Colon (tissue), 2 donors: Measurements from ENCODE around the gene MYL5.
"Not testable (repeated sequence)": the region's sequence is repeated elsewhere in the genome, so short reads cannot be mapped to it uniquely, and the experiment has no call there.

Source experiments
- FAIRE-seq: peaks from 2 replicates; lab custom pipeline; 2012; peaks lifted over from hg19 to GRCh38; lab: Jason Lieb, UNC
- donor health status: control.
- donor health status: control.

The MYL5 gene, protein sequence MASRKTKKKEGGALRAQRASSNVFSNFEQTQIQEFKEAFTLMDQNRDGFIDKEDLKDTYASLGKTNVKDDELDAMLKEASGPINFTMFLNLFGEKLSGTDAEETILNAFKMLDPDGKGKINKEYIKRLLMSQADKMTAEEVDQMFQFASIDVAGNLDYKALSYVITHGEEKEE

DNA sequence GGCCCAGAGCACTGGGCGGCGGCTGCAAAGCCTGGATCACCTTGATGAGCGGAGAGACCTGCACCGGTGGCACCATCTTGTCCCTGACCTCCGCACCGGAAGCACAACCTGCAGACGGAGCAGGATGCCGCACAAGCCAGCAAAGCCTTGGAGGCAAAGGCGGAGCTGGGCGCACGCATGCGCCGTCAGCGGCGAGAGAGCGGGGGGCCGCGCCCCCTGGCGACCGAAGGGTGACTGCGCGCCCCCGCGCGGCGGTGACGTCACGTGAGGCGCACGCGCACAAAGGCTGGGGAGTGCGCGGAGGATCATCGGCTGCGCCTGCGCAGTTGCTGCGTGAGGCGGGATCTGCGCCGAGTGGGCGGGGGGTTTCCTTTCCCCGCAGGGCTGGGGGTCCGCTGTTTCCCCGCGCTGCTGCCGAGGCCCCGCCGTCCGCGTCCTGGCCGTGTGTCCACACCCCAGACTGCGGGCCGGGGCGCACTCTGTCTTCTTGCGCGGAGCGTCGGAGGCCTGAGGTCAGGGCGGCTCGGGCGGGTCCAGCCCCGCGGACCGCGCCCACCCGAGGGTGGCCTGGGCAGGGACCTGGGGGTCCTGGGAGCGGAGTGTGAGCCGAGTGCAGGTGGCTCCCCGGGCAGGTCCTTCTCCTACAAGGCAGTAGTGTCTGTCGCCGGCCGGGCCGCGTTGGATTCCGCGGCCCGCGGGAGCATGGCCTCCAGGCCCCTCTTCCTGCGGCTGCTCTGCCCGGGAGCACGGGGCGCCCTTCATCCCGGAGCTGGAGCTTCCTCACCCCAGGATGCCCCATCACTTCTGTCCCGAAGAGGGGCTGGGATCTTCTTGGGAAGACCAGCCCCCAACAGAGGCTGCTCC, at the start of gene MYL5, which contains the start of gene ATP5ME:
Gene MYL5 (plus strand): TSS at position 371 of the 864 bp plus-strand sequence. CDS start 3,485 bp downstream, outside the sequence.
Gene ATP5ME (minus strand): TSS at position 105 of the 864 bp plus-strand sequence. CDS start 29 bp downstream, at position 76.
- no peak for FAIRE-seq

DNA sequence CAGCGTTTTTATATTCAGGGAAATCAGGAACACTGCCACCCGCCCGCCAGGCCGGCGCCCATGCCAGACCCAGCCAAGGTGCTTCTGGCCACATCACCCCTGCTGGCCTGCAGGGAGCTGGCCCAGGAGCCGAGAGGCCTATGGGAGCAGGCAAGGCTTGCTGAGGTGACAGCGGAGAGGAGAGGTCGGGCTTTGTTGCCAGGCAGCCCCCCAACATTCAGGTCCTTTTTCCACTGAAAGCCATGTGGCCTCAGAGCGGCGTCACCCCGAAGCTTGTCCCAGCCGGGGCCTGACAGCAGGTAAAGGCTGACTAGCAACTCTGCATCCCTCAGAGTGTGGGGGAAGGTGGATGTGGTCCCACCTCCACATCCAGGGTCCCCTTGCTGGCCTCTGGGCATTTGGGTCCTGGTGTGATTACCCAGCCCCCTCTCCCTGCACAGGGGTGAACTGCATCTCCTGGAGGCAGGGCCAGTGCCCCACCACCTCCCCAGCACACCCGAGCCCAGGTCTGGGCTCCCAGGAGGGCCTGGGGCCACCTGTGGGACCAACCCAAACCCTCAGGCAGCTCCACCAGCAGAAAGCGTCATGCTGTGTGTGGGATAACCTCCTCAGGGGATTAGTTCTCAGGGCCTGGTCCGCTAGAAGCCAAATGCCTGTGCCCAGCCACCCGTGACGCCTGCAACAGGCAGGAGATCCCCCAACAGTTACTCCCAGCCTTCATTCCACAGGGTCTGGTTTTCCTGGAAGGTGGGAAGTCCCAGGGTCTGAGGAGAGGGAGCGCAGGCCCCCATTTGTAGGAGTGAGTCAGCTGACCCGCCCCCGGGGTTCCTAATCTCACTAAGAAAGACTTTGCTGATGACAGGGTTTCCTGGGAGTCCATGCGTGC, 49.4 kb upstream of the MYL5 start, which contains the start of gene PDE6B:
Gene PDE6B (plus strand): TSS at position 869 of the 886 bp plus-strand sequence. CDS start 54 bp downstream, outside the sequence.
- FAIRE-seq, result no peak

DNA sequence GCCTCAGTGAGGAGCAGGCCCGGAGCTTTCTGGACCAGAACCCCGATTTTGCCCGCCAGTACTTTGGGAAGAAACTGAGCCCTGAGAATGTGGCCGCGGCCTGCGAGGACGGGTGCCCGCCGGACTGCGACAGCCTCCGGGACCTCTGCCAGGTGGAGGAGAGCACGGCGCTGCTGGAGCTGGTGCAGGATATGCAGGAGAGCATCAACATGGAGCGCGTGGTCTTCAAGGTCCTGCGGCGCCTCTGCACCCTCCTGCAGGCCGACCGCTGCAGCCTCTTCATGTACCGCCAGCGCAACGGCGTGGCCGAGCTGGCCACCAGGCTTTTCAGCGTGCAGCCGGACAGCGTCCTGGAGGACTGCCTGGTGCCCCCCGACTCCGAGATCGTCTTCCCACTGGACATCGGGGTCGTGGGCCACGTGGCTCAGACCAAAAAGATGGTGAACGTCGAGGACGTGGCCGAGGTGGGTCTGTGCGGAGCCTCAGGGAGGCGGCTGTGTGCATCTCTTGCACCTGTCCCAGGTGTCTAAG, 48.6 kb upstream of the MYL5 start:
- no peak for FAIRE-seq

DNA sequence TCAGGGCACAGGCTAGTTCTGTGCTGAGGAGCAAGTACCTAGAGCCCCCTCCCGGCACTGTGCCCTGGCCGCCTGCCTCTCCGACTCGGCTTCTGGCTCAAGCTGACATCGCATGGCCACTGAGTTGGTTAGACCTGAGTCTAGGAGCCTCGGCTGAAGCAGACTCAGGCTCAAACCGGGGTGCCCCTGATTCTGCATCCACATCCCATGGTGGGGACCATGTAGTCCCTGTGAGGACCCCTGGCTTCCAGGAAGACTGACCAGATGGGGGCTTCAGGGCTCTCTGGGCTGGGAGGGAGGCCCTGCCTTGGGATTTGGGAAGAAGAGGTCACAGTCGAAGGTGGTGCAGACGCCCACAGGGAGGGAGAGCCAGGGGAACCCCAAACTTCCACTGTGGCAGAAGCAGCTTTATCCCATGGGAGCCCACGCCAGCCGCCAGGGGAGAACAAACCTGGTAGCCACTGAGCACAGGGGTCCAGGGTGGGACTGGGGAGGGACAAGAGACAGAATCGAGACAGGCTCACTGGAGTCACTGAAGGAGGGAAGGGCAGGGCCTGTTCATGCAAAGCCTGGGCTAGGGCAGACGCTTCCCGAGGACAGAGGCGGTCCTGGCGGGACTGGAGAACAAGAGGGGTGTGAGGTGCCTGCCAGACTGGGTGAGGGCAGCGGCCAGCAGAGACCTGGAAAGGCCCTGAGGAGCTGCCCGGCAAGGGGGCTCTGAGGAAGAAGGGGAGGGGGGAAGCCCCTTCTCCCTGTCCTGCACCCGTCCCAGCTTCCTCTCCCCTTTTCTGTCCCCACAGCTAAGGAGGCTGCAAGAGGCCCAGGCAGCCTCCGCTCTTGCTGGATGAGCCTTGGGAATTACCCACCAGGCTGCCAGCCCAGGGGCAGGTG, 47.9 kb upstream of the MYL5 start:
- FAIRE-seq, result no peak

DNA sequence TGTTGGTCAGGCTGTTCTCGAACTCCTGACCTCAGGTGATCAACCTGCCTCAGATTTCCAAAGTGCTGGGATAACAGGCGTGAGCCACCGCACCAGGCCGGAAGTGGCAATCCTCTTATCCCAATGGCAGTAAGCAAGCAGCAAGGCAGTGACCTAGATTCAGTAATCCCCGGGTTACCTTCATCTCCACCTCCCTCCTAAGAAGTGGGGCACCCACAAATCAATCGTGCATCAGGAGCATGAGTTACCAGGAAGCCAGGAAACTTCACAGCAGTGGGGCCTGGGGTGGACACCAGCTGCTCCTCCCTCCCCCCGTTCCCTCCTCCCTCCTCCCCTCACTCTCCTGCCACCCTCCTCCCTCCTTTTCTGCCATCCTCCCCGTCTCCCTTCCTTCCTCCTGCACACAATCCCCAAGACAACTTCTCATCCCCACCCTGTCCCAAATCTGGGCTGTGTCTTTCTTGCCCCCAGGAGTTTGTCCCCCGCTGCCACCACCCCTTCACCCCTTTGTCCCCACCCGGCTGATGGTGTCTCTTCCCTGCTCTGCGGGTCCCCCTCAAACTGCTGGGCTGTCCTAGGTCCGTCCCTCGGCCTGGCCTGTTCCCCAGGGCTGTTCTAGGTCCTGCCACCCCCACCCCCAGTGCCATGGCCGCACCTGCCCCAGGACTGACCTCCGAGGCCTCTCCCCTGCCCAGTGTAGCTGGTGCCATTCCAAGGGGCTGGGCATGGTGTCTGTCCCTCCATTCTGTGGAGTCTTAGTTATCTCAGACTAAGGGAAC, 46.8 kb upstream of the MYL5 start:
- FAIRE-seq, result no peak

DNA sequence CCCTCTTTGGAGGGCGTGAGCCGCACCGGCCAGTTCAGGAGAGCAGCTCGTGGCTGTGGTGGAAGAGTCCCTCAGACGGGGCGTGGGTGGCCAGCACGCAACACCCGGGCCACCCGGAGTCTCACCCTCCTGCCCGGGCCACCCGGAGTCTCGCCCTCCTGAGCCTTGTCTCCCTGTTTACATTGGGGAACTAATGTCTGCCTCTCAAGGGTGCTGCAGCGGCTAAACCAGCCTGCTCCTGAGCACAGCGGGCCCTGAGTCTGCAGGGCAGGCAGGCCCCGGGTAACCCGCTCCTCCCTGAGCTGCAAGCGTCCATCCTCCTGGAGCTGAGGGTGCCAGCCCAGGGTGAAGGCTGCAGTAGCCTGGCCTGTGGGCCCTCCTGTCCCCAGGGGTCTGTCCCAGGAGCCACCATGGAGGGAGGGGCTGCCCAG, 46.0 kb upstream of the MYL5 start:
- FAIRE-seq, result no peak

DNA sequence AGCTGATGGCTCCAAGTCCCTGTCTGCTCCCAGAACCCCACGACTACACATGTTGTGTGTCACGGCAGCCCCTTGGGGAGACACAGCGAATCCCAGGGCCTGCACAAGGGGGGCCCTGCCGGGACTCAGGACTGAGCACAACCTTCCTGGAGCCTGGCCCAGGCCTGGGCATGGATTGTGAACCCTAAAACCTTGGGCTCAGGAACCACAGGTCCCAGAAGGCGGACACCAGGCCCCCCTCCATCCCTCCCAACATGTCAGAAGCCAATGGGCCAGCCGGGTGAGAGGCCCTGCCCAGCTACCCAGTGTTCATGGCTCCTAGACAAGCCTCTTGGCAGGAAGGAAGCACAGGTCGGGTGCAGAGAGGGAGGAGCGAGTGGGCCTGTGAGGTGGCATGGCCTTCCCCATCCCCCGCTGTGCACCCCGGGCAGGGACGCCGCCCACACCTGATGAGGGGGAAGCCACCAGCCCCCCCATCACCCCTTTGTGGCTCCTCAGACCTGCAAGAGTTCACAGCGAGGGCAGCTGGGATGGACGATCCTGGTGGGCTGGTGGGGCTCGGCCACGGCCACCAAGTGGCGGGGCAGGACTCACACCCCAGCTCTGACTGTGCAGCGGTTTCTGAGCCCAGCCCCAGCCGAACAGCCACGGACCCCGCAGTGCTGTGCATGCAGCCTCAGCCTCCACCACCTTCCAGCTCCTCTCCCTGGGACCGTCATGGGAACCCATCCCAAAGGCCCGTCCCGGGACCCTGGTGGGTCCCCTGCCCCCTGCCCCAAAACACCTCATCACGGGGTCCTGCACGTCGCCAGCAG, 45.3 kb upstream of the MYL5 start:
- FAIRE-seq, result no peak

DNA sequence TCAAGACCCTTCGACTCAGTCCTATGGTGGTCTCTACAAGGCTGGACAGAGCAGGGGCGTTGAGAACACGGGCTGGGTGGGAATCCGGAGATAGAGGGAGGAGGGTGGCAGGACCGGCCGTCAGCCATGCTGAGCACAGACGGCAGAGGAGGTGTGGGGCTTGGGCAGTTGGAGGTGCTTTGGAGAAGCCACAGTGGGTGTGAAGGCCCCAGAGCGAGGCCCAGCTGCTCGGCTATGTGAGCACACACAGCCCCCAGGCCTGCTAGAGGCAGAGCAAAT, 44.8 kb upstream of the MYL5 start:
- FAIRE-seq, result no peak

DNA sequence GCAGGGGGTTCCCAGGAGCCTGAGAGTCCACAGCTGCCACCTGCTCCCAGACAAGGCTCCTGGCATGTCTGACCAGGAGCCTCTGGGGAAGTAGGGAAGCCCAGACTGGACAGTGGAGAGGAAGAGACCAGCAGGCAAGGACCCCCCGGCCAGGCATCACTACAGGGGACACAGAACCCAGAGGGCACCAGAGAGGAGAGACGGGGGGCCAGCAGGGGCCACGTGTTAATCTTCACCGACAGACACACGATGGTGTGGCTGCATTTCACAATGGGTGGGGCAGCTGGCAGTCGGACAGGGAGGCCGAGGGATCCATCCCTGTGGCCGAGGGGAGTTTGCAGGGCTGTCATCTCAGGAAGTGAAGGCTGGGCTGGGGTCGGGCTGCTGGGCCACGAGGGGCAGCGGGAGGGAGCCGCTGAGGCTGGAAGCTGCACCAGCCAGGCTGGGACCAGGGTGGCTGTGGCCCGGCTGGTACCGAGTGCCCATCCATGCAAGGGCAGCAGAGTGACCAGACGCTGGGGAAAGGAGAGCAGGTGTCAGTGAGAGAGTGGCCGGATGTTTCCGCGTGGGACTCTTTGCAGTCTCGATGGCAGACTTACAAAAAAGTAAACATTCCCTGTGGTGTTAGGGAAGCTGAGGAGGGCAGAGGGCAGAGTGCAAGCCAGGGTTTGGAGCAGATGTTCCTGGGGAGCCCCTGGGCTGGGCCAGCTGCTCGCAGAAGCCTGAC, 44.3 kb upstream of the MYL5 start:
- FAIRE-seq, result no peak

DNA sequence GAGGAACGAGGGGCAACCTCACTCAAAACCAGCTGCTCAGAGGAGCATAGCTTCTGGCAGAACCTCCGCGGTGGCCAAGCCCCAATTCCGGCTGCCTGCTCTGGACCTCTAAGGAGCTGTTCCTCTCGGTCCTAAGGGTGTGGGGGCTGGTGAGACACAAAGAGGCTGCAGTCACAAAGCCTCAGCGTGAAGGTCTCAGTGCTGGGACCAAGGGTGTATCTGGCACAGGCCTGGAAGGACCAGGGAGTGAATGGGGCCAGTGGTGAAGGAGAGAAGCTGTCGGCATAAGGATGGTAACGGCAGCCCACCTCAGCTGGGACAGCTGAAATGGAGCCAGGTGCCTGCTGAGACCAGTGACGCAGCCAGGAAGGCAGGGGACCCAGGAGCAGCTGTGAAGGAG, 43.7 kb upstream of the MYL5 start:
- FAIRE-seq, result no peak

DNA sequence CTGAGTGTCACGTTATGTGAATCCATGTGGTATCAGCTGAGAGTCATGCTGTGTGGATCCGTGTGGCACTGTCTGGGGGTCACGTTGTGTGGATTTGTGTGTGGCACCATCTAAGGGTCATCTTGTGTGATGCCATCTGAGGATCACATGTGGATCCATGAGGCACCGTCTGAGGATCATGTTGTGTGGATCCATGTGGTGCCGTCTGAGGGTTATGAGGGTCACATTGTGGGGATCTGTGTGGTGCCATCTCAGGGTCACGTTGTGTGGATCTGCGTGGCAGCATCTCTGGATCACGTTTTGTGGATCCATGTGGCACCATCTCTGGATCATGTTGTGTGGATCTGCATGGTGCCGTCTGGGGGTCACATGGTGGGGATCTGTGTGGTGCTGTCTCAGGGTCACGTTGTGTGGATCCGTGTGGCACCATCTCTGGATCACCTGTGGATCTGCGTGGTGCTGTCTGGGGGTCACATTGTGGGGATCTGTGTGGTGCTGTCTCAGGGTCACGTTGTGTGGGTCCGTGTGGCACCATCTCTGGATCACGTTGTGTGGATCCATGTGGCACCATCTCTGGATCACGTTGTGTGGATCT, 42.0 kb upstream of the MYL5 start:
- FAIRE-seq, result no peak

DNA sequence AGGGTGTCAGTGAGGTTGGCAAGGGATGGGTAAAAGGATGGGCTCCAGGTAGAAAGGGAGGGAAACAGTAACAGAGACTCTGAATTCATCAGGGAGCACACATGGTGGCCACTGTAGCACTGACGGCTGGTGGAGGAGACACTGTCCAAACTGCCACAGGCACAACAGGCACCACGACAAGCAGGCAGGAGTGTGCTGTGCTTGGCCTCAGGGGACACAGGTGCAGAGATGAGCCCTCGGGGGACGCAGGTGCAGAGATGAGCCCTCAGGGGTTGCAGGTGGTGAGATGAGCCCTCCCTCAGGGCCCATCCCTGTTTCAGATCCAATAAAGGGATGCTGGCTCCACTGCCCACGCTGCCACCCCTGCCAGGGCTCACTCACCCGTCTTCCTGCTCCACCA, 41.4 kb upstream of the MYL5 start:
- no peak for FAIRE-seq

DNA sequence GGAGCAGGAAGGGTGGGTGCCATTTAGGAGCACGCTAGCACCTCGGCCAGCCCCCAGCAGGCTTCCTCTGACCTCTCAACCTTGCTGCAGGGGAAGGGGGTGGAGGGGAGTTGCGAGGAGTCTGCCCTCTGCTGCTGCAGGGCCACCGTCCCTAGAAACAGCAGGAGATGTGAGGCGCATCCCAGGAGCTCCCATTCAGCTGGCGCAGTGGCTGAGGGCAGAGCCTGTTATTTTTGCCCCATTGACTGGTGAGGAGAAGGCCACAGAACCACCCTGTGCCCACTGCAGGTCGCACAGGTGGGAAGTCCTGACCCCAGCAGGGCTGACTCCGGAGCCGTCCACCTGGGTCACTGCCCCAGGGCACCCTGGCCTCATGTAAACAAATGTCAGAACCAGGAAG, 40.9 kb upstream of the MYL5 start:
- FAIRE-seq, result no peak

DNA sequence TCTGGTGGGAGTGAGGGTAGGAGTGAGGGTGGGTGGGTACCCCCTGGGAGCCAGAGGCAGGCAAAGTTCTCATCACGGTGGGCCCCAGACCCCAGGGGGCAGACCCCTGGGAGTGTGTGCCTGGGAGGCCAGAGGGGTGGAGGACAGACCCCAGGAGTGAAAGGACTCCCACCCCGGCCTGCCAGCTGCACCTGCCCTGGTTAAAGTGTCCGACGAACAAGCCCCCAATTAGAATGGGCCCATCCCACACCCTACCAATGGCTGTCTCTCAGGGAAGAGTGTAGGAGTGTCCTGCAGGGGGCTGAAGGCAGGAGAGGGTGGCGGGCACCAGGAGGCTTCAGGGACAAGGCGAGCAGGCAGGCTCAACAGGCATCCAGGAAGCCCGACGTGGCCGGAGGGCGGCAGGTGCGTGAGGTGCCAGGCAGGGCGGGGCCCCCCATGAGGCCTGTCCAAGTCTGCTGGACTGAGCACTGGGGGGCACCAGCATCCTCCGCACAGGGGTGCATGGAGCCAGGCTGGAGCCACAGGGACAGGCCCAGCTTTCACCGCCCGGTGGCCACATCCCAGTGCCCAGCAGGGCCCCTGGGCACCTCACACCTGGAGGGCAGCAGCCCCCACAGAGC, 40.3 kb upstream of the MYL5 start:
- FAIRE-seq, result no peak

DNA sequence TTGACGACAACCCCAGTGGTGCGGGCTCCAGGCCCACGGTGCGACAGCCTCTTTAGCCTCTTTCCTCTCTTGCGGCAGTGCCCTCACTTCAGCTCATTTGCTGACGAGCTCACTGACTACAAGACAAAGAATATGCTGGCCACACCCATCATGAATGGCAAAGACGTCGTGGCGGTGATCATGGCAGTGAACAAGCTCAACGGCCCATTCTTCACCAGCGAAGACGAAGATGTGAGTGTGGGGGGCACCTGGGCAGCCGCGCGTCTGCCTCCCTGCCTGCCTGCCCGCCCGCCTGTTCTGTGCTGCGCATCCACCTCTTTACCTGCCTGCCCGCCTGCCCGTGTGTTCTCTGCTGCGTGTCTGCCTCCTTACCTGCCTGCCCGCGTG, 39.8 kb upstream of the MYL5 start:
- no peak for FAIRE-seq

DNA sequence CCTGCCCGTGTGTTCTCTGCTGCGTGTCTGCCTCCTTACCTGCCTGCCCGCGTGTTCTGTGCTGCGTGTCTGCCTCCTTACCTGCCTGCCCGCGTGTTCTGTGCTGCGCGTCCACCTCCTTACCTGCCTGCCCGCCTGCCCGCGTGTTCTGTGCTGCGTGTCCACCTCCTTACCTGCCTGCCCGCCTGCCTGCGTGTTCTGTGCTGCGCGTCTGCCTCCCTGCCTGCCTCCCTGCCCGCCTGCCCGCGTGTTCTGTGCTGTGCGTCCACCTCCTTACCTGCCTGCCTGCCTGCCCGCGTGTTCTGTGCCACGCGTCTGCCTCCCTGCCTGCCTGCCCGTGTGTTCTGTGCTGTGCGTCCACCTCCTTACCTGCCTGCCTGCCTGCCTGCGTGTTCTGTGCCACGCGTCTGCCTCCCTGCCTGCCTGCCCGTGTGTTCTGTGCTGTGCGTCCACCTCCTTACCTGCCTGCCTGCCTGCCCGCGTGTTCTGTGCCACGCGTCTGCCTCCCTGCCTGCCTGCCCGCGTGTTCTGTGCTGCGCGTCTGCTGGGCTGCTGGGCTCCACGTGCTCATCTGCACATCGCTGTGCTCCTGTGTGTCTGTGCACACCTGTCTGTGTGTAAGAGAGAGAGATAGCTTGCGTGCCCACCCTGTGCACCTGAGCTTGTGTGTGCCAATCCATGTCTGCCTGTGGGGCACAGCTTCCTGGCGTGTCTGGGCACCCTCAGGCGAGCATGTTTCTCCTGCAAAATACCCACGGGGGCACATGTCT, 39.1 kb upstream of the MYL5 start:
- not testable (repeated sequence) for FAIRE-seq
